K562 (cell line): Measurements from ENCODE around the gene ZKSCAN3. TPM values are rescaled to one million over a fixed set of nuclear protein-coding genes. Genes with fewer than 3 reads are reported as not detected.

Experiments used
- ATF2 ChIP-seq: sonication (generic); formaldehyde crosslinking; IDR thresholded peaks from 2 replicates; pipeline ENCODE4 v1.8.1; 2022; ENCODE audit warnings: missing genetic modification reagents
- CBX8 ChIP-seq: fragments of 200-600 bp; sonication (generic); IDR thresholded peaks from 2 replicates; pipeline ENCODE4 v1.6.1; 2012; ENCODE audit warnings: borderline replicate concordance, mixed run types, low read depth, mild to moderate bottlenecking, moderate library complexity, mixed read lengths, low read length, control low read depth, inconsistent platforms; ENCODE audit not compliant: poor library complexity, severe bottlenecking; ENCODE audit errors: extremely low read depth
- E2F1 ChIP-seq: sonication (generic); formaldehyde crosslinking; IDR thresholded peaks from 2 replicates; pipeline ENCODE4 v1.8.1; 2023; ENCODE audit warnings: mild to moderate bottlenecking, missing genetic modification reagents, moderate library complexity
- ELF2 ChIP-seq: fragments of 250-450 bp; sonication (Bioruptor Pico); IDR thresholded peaks from 2 replicates; pipeline ENCODE4 v1.5.0; 2021; ENCODE audit warnings: mild to moderate bottlenecking
- HDAC2 ChIP-seq: fragments of 450-650 bp; IDR thresholded peaks from 2 replicates; pipeline ENCODE4 v1.6.1; 2016; ENCODE audit warnings: mild to moderate bottlenecking
- HES1 ChIP-seq: fragments of 450-650 bp; IDR thresholded peaks from 2 replicates; pipeline ENCODE4 v1.6.1; 2016; ENCODE audit warnings: low read depth, mild to moderate bottlenecking, moderate library complexity
- HMBOX1 ChIP-seq: sonication (generic); IDR thresholded peaks from 2 replicates; pipeline ENCODE4 v1.6.1; 2016
- HMG20B ChIP-seq: fragments of 250-450 bp; sonication (Bioruptor Pico); IDR thresholded peaks from 2 replicates; pipeline ENCODE4 v1.5.0; 2021; ENCODE audit warnings: mild to moderate bottlenecking
- JUNB ChIP-seq: fragments of 450-650 bp; formaldehyde crosslinking; conservative IDR thresholded peaks from 2 replicates; pipeline ENCODE4 v1.4.0; 2020; ENCODE audit warnings: mild to moderate bottlenecking
- MYNN ChIP-seq, 2 experiments: sonication (generic); formaldehyde crosslinking in 1 of 2; IDR thresholded peaks; 2 replicates each; pipeline versions ENCODE4 v1.5.0 to v1.6.1; 2016 to 2020; ENCODE audit warnings: antibody characterized with exemption in 1 of 2, missing genetic modification reagents in 1 of 2
- NFXL1 ChIP-seq: fragments of 450-650 bp; formaldehyde crosslinking; IDR thresholded peaks from 2 replicates; pipeline ENCODE4 v1.4.0; 2021; ENCODE audit warnings: mild to moderate bottlenecking
- NR4A1 ChIP-seq, 2 experiments: fragments of 250-450 bp in 1 of 2; fragments of 450-650 bp in 1 of 2; sonication (Bioruptor Pico) in 1 of 2; IDR thresholded peaks; 2 replicates each; pipeline versions ENCODE4 v1.4.0 to v1.6.1; 2016 to 2020; ENCODE audit warnings: mild to moderate bottlenecking in 2 of 2, missing compliant biosample characterization in 1 of 2, missing genetic modification characterization in 1 of 2, moderate library complexity in 1 of 2
- NRF1 ChIP-seq, 2 experiments: fragments of 450-650 bp; IDR thresholded peaks in 1 of 2; conservative IDR thresholded peaks in 1 of 2; 2 replicates each; pipeline ENCODE4 v1.6.1; 2014; ENCODE audit warnings: mild to moderate bottlenecking in 2 of 2
- POLR2B ChIP-seq: fragments of 450-650 bp; IDR thresholded peaks from 2 replicates; pipeline ENCODE4 v1.6.1; 2018; ENCODE audit warnings: low read depth; ENCODE audit not compliant: partially characterized antibody
- PPARD ChIP-seq: fragments of 250-450 bp; sonication (Bioruptor Pico); IDR thresholded peaks from 2 replicates; pipeline ENCODE4 v1.8.0; 2022; ENCODE audit warnings: inconsistent platforms, mild to moderate bottlenecking, moderate library complexity
- PTBP1 ChIP-seq: fragments of 200-400 bp; formaldehyde crosslinking; IDR thresholded peaks from 2 replicates; pipeline ENCODE4 v1.6.1; 2017; ENCODE audit warnings: low read depth, low read length
- SMARCA5 ChIP-seq: fragments of 450-650 bp; IDR thresholded peaks from 2 replicates; pipeline ENCODE4 v1.6.1; 2016
- SNRNP70 ChIP-seq: fragments of 200-400 bp; formaldehyde crosslinking; optimal IDR thresholded peaks from 2 replicates; pipeline ENCODE3; 2017; ENCODE audit warnings: low read depth, low read length
- TRIM28 ChIP-seq: fragments of 450-650 bp; IDR thresholded peaks from 2 replicates; pipeline ENCODE4 v1.6.1; 2017
- ZC3H11A ChIP-seq: IDR thresholded peaks from 2 replicates; pipeline ENCODE4 v1.6.1; 2012; ENCODE audit warnings: low read depth, low read length, improper control_type of control experiment
- ZKSCAN8 ChIP-seq: fragments of 200-800 bp; sonication (Bioruptor generic); IDR thresholded peaks from 2 replicates; pipeline ENCODE4 v1.6.1; 2016; ENCODE audit warnings: missing genetic modification characterization, missing compliant biosample characterization
- ZNF165 ChIP-seq: fragments of 250-450 bp; sonication (Bioruptor Pico); IDR thresholded peaks from 2 replicates; pipeline ENCODE4 v1.4.0; 2020; ENCODE audit warnings: borderline replicate concordance
- ZNF253 ChIP-seq: fragments of 250-450 bp; sonication (Bioruptor Pico); conservative IDR thresholded peaks from 2 replicates; pipeline ENCODE4 v1.6.1; 2021; ENCODE audit warnings: mild to moderate bottlenecking
- polyA plus RNA-seq, 8 experiments: library from polyadenylated mRNA; depleted of rRNA in 4 of 8; stranded (reverse) in 5 of 8; unstranded in 3 of 8; fragments of >200 nt; fragmentation: Nextera tagmentation in 2 of 8; fragmentation: Illumina TruSeq in 1 of 8; extraction: Ambion mirVana in 2 of 8; extraction: Trizol in 1 of 8; gene quantifications; 2 replicates each; pipeline versions ENCODE4 v1.2.1 to v1.2.3, GENCODE V29; 2011 to 2014; ENCODE audit warnings: inconsistent platforms in 1 of 8, missing spikeins in 1 of 8
- total RNA-seq, 7 experiments: library from RNA; depleted of rRNA in 6 of 7; stranded (reverse); fragments of >200 nt in 6 of 7; fragmentation: Illumina TruSeq in 2 of 7; extraction: Trizol in 2 of 7; gene quantifications; 2 replicates each; pipeline versions ENCODE4 v1.2.1 to v1.2.3, GENCODE V29; 2011 to 2021; ENCODE audit warnings: low replicate concordance in 1 of 7

ZKSCAN3 gene
- total and polyA plus RNA-seq, 9 of the 15 experiments (the other 6 are each of a cell fraction or from before 2014, with no cell fraction given), result 3.0 to 12.4 (median 10.2) TPM

- no peak for TF ChIP-seq E2F1 (CRISPR knock-in tag)
- peak; percentile 61; the same call in 1 of the 2 replicates for TF ChIP-seq HMBOX1
- no peak for TF ChIP-seq JUNB
- peak; percentile 94 for TF ChIP-seq HDAC2
- TF ChIP-seq MYNN (IDR thresholded peaks at IDR 0.05), result peak; percentile 79; the same call in 1 of the 2 replicates
- no peak for TF ChIP-seq MYNN (CRISPR knock-in tag; IDR thresholded peaks at IDR 0.05)
- no peak for TF ChIP-seq CBX8
- TF ChIP-seq ZKSCAN8 (CRISPR knock-in tag), result peak; percentile 94
- no peak for TF ChIP-seq PPARD (CRISPR knock-in tag)
- no peak for TF ChIP-seq ELF2
- no peak for TF ChIP-seq ZNF165 (CRISPR knock-in tag)
- no peak for TF ChIP-seq SMARCA5
- TF ChIP-seq HMG20B (CRISPR knock-in tag), result no peak
- 0 out of 2 replicates have a peak, but pooled peaks have one; percentile 19 for TF ChIP-seq NR4A1 (CRISPR knock-in tag; IDR thresholded peaks at IDR 0.05)
- peak; percentile 90 for TF ChIP-seq NR4A1 (tag; IDR thresholded peaks at IDR 0.05)
- no peak for TF ChIP-seq PTBP1
- TF ChIP-seq ATF2, result no peak
- TF ChIP-seq HES1, result peak; percentile 75
- no peak for TF ChIP-seq NRF1 (conservative IDR thresholded peaks at IDR 0.05 in 1 of 2, IDR thresholded peaks at IDR 0.05 in 1 of 2)
- no peak for TF ChIP-seq SNRNP70
- TF ChIP-seq TRIM28, result peak; percentile 42; the same call in 1 of the 2 replicates
- TF ChIP-seq ZNF253, result no peak
- no peak for TF ChIP-seq POLR2B
- no peak for TF ChIP-seq NFXL1 (CRISPR knock-in tag)
- no peak for TF ChIP-seq ZC3H11A
Observed at GRCh38 chr6:28335040-28335563, 14.6 kb upstream of the ZKSCAN3 start (continued).
